SK-N-MC (cell line): Measurements from ENCODE around the gene PTPRR.

Experiments
- EZH2 ChIP-seq: fragments of 200-600 bp; sonication (generic); IDR thresholded peaks from one replicate; pipeline ENCODE4 v1.6.1; 2017; ENCODE audit warnings: antibody characterized with exemption
- FOXP2 ChIP-seq: optimal IDR thresholded peaks from 2 replicates; pipeline ENCODE3; 2011; ENCODE audit warnings: mild to moderate bottlenecking, moderate library complexity; ENCODE audit not compliant: insufficient read depth; ENCODE audit errors: extremely low read length, control extremely low read depth
- POLR2AphosphoS5 ChIP-seq: IDR thresholded peaks from 2 replicates; pipeline ENCODE4 v1.6.1; 2012; ENCODE audit warnings: mild to moderate bottlenecking, low read depth, low read length, borderline replicate concordance

DNA sequence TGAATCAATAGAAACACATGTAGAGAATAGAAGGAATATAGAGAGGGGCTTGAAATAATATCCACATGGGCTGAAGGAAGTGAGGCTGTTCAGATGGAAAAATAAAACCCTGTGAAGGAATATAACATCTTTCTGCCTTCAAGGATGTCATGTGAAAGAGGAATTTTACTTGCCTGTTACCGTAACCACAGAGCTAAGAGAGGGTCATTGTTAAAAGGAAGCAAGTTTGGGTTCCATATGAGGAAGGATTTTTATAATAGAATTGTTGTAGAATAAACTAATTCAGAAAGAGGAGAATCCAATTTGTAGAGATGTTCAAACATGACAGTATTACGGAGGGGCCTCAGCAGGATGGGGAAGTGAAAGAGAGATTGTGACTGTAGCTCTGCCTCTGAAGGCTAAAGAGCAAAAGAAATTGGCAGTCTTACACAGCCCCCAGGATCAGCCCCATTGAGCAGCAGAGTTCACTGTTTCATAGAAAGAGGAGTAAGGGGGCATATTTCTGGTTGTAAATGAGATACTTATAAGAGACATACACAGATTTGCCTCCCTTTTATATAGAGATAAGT lies 41.8 kb upstream of the PTPRR start:
- TF ChIP-seq POLR2AphosphoS5 (no peak), EZH2 (no peak), FOXP2 (no peak)
